HUES64 (cell line): ENCODE measurements around the gene BBS1.
A peak's percentile ranks its signal among the peaks of the same experiment; 100 is the strongest.

ENCODE experiments used
- H3K27ac ChIP-seq: 2 replicates; pipeline ENCODE4 v1.7.0; 2013; ENCODE audit warnings: low read depth, low read length, inconsistent platforms
- H3K27me3 ChIP-seq: 2 replicates; pipeline ENCODE4 v1.6.1; 2013; ENCODE audit warnings: mild to moderate bottlenecking, low read length; ENCODE audit not compliant: insufficient read depth
- H3K36me3 ChIP-seq: 2 replicates; pipeline ENCODE4 v1.6.1; 2013; ENCODE audit warnings: mild to moderate bottlenecking, low read length; ENCODE audit not compliant: insufficient read depth
- H3K4me1 ChIP-seq: 2 replicates; pipeline ENCODE4 v1.6.1; 2013; ENCODE audit warnings: mild to moderate bottlenecking, low read length, moderate library complexity; ENCODE audit not compliant: insufficient read depth
- H3K4me3 ChIP-seq: 2 replicates; pipeline ENCODE4 v1.5.1; 2013; ENCODE audit warnings: mild to moderate bottlenecking, low read length, moderate library complexity
- H3K9ac ChIP-seq: 2 replicates; pipeline ENCODE4 v1.6.1; 2013; ENCODE audit warnings: mild to moderate bottlenecking, low read depth, low read length
- H3K9me3 ChIP-seq: 2 replicates; pipeline ENCODE4 v1.6.1; 2013; ENCODE audit warnings: low read depth, low read length; ENCODE audit not compliant: insufficient read depth
- WGBS: fragments of 150-250, 120-280 bp; methylation state at CpG from one replicate; pipeline ENCODE4 v1.1.7; 2013; ENCODE audit warnings: missing lambda C conversion rate; 5-methylcytosine and 5-hydroxymethylcytosine counted together

BBS1 gene

DNA sequence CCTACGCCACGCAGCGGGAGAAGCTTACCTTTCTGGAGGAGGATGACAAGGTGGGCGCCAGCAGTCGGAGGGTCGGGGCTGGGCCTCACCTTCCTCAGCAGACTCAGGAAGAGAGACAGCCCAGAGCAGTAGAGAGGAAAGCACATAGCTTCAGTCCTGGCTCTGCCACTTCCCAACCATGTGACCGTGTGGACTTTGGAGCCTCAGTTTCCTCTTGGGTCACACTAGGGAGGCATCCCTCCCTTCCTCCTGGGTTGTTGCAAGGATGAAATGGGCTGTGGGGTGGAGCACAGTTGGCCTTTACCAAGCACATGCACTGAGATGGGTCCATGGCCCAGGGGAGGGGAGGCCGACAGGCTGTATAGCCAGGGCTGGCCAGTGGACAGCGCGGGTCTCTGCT, 17.3 kb upstream of the BBS1 start:
- Histone ChIP-seq H3K27ac (no peak overlapping the region), H3K9ac (no peak overlapping the region), H3K27me3 (no peaks in the 10 kb centered on the region), H3K9me3 (no peaks in the 10 kb centered on the region), H3K36me3 (peaks cover 59% of the 10 kb centered on the region), H3K4me3 (no peak overlapping the region), H3K4me1 (peaks cover 4% of the 10 kb centered on the region; the same call in 1 of the 2 replicates)
- 97% methylated on average over 10 of the region's 10 CpGs for WGBS

DNA sequence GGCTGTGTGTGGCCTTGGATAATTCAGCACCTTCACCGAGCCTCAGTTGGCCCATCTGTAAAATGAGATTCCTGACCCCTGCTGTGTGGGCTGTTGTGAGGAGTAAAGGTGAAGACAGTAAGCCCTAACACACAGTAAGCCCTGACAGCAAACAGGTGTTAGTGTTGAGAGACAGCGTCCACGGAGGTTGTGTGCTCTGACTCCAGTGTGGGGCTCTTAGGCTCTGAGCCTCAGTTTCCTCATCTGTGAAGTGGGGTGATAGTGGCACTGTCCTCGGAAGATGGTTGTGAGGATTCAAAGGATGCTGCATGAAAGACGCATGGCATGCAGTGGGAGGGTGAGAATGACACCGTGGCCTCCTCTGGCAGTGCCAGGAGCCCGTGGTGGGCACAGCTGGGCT, 16.0 kb upstream of the BBS1 start:
- no peak overlapping the region for H3K9ac ChIP-seq
- peaks cover 4% of the 10 kb centered on the region; the same call in 1 of the 2 replicates for H3K4me1 ChIP-seq
- 95% methylated on average over 7 of the region's 7 CpGs for whole genome bisulfite sequencing
- H3K36me3 ChIP-seq = peaks cover 56% of the 10 kb centered on the region
- no peak overlapping the region for H3K4me3 ChIP-seq
- no peaks in the 10 kb centered on the region for H3K9me3 ChIP-seq
- H3K27me3 ChIP-seq = no peaks in the 10 kb centered on the region
- H3K27ac ChIP-seq = no peak overlapping the region

DNA sequence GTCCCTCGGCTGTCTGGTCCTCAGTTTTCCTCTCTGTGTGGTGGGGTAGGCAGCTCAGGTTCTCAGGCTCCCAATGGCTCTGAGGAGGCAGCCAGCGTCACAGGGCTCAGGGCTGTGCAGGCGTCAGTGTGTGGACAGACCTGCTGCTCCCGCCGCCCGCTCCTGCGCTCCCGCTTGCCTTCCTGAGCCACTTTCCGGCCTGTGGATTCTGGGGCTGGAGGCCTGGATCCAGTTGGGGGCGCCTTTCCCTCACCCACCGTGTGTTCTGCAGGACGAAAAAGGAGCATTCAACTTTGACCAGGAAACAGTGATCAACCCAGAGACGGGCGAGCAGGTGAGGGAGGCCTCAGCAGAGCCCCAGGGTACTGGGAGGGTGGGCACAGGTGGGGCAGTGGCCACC, 15.5 kb upstream of the BBS1 start:
- Histone ChIP-seq H3K4me3 (no peak overlapping the region), H3K36me3 (peaks cover 55% of the 10 kb centered on the region), H3K4me1 (peaks cover 4% of the 10 kb centered on the region; the same call in 1 of the 2 replicates), H3K9me3 (no peaks in the 10 kb centered on the region), H3K27ac (0 out of 2 replicates have a peak overlapping the region, but pooled peaks have one; percentile 25), H3K9ac (no peak overlapping the region), H3K27me3 (no peaks in the 10 kb centered on the region)
- WGBS = 89% methylated on average over 14 of the region's 14 CpGs

DNA sequence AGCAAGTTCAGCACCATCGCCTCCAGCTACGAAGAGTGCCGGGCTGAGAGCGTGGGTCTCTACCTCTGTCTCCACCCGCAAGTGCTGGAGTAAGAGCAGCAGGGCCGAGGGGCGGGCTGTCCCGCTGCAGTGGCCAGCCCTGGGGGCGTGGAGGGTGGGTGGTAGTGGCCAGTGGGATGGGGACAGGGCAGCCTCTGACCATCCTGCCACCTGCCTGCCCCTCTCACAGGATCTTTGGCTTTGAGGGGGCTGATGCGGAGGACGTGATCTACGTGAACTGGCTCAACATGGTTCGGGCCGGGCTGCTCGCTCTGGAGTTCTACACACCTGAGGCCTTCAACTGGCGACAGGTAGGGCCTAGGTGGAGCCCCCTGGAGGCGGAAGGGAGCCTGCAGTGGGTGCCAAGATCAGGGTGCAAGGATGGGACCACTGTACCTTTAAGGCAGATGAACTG, 15.0 kb upstream of the BBS1 start:
- Histone ChIP-seq H3K9ac (no peak overlapping the region), H3K36me3 (peaks cover 55% of the 10 kb centered on the region), H3K4me1 (peaks cover 4% of the 10 kb centered on the region; the same call in 1 of the 2 replicates), H3K27ac (no peak overlapping the region), H3K4me3 (no peak overlapping the region), H3K27me3 (no peaks in the 10 kb centered on the region), H3K9me3 (no peaks in the 10 kb centered on the region)
- WGBS = 93% methylated on average over 17 of the region's 17 CpGs

DNA sequence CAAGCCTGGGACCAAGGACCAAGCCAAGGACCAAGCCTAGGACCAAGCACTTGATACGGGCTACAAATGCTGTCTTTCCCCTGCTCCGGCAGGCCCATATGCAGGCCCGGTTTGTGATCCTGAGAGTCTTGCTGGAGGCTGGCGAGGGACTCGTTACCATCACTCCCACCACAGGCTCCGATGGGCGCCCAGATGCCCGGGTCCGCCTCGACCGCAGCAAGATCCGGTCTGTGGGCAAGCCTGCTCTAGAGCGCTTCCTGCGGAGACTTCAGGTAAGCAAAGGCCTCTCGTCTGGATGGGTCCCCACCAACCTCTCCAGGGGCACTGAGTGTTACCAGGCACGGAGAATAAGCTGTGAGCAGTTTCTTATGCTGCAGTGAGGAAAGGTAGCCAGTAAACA, 13.2 kb upstream of the BBS1 start:
- H3K4me3 ChIP-seq = no peak overlapping the region
- no peaks in the 10 kb centered on the region for H3K27me3 ChIP-seq
- H3K4me1 ChIP-seq = no peaks in the 10 kb centered on the region
- H3K9ac ChIP-seq = no peak overlapping the region
- H3K36me3 ChIP-seq = peaks cover 52% of the 10 kb centered on the region
- no peak overlapping the region for H3K27ac ChIP-seq
- no peaks in the 10 kb centered on the region for H3K9me3 ChIP-seq
- WGBS = 96% methylated on average over 16 of the region's 16 CpGs

DNA sequence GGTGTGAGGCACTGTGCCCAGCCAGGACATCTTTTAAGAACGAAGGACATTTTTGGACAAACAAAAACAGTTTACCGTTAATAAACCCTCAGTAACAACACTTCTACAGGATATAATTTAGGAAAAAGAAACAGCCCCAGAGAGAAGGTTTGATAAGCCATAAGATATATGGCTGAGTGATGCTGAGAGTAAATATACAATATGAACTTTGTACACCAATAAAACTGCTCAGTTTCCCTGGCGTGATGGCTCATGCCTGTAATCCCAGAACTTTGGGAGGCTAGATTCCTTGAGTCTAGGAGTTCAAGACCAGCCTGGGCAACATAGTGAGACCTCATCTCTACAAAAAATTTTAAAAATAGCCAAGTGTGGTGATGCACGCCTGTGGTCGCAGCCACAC, 11.9 kb upstream of the BBS1 start:
- H3K27me3 ChIP-seq = no peaks in the 10 kb centered on the region
- WGBS = 95% methylated on average over 4 of the region's 5 CpGs
- H3K9ac ChIP-seq = no peak overlapping the region
- H3K27ac ChIP-seq = no peak overlapping the region
- H3K4me1 ChIP-seq = no peaks in the 10 kb centered on the region
- no peaks in the 10 kb centered on the region for H3K9me3 ChIP-seq
- peaks cover 43% of the 10 kb centered on the region for H3K36me3 ChIP-seq
- H3K4me3 ChIP-seq = no peak overlapping the region

DNA sequence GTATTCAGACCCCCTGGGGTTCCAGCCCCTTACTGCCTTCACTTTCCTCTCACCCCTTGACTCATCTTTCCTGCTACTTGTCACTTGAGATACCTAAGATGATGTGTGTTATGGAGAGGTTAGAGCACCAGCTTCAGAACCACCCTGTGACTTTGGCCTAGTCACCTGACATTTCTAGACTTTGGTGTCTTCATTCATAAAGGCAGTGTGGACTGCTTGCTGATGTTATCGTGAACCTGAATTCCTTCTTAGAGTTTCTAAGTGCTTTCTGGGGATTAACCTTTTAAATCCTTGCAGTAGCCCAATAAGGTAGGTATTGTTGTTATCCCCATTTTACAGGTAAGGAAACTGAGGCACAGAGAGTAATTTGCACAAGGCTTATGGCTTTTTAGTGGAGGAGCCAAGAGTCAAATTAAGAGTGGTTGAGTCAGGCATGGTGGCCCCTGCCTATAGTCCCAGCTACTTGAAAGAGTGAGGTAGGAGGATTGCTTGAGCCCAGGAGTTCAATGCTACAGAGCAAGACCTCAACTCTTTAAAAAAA, 5.1 kb upstream of the BBS1 start:
- no peak overlapping the region for H3K4me3 ChIP-seq
- no peaks in the 10 kb centered on the region for H3K27me3 ChIP-seq
- no peak overlapping the region for H3K27ac ChIP-seq
- whole genome bisulfite sequencing = 94% methylated on average over 1 of the region's 1 CpG
- H3K36me3 ChIP-seq = peaks cover 32% of the 10 kb centered on the region
- 0 out of 2 replicates have a peak, but pooled peaks cover 3% of the 10 kb centered on the region for H3K4me1 ChIP-seq
- H3K9ac ChIP-seq = no peak overlapping the region
- no peaks in the 10 kb centered on the region for H3K9me3 ChIP-seq

DNA sequence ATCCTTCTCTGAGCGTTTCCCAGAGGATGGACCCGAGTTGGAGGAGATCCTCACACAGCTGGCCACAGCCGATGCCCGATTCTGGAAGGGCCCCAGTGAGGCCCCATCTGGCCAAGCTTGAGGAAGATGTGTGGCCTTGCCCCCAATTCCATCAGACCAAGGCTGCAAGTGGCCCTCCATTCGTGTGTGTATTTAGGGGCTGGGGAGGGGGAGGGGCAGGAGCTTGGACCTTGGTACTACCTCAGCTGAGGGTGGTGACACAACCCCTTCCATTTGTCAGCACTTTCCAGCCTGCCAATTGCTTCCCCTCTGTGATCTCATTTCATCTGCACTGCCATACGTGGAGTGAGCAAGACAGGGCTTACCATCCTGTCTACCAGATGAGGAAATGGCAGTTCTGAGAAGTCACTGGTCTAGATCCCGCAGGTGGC, 1.3 kb upstream of the BBS1 start:
- H3K36me3 ChIP-seq = peaks cover 31% of the 10 kb centered on the region
- no peak overlapping the region for H3K9ac ChIP-seq
- peaks cover 7% of the 10 kb centered on the region; the same call in 1 of the 2 replicates for H3K4me1 ChIP-seq
- no peaks in the 10 kb centered on the region for H3K9me3 ChIP-seq
- H3K27ac ChIP-seq = no peak overlapping the region
- no peak overlapping the region for H3K4me3 ChIP-seq
- H3K27me3 ChIP-seq = no peaks in the 10 kb centered on the region
- WGBS = 84% methylated on average over 7 of the region's 7 CpGs

DNA sequence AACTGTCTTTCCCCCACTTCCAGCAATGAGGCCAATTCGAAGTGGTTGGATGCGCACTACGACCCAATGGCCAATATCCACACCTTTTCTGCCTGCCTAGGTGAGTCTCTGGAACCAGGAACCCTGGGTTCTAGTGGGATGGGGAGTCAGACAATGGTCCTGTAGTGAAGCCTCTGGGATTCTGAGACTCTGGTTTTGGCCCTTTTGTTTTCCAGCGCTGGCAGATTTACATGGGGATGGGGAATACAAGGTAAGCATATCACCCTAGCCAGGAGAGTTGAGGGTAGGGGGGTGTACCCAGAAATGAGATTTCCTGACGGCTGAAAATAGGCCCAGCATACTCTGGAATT, 530 bp downstream of the BBS1 start:
- Histone ChIP-seq H3K9ac (peak overlapping the region; percentile 83), H3K9me3 (no peaks in the 10 kb centered on the region), H3K36me3 (peaks cover 30% of the 10 kb centered on the region), H3K27me3 (no peaks in the 10 kb centered on the region), H3K4me3 (peak overlapping the region; percentile 95), H3K27ac (no peak overlapping the region), H3K4me1 (peaks cover 7% of the 10 kb centered on the region; the same call in 1 of the 2 replicates)
- WGBS = 13% methylated on average over 5 of the region's 5 CpGs

DNA sequence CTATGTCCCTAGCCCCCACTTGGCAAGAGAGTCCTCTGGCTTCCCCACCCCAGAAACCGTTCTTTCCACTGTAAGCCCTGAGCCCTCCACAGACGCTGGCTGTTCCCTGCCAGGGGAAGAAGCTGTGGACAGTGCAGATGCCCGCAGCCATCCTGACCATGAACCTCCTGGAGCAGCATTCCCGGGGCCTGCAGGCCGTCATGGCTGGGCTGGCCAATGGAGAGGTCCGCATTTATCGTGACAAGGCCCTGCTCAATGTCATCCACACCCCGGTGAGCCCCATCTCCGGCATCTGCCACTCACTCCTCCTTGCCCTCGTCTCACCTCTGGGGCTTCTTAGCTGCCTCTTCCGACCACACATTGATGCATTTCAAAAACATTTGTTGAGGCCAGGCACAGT, 13.2 kb downstream of the BBS1 start:
- H3K4me1 ChIP-seq = no peaks in the 10 kb centered on the region
- H3K27me3 ChIP-seq = no peaks in the 10 kb centered on the region
- no peak overlapping the region for H3K27ac ChIP-seq
- H3K4me3 ChIP-seq = no peak overlapping the region
- H3K36me3 ChIP-seq = peaks cover 45% of the 10 kb centered on the region
- H3K9ac ChIP-seq = no peak overlapping the region
- WGBS = 95% methylated on average over 11 of the region's 11 CpGs
- H3K9me3 ChIP-seq = no peaks in the 10 kb centered on the region

DNA sequence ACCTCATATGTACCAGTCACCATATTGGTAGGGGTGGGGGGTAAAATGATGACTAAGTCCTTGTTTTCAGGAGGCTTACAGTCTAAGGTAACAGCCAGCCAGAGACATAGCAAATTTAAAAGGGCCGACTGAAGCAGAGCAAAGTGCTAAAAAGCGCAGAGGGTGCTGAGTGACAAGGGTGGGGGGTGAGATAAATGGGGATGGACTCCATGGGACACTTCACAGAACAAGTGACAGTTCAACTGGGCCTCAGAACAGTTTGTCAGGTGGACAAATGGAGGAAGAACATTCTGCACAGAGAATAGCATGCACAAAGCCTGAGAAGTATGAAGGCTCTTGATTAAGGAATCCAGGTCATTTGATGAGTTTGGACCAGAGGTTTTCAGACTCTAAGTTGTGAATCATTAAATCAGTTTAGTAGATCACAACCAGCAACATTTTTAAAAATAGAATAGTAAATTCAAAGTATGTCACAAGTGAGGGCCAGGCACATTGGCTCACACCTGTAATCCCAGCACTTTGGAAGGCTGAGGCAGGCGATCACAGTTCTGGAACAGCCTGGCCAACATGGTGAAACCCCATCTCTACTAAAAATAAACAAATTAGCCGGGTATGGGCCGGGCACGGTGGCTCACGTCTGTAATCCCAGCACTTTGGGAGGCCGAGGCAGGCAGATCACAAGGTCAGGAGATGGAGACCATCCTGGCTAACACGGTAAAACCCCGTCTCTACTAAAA, 14.0 kb downstream of the BBS1 start:
- Histone ChIP-seq H3K4me1 (no peaks in the 10 kb centered on the region), H3K9me3 (no peaks in the 10 kb centered on the region), H3K36me3 (peaks cover 37% of the 10 kb centered on the region), H3K27ac (no peak overlapping the region), H3K27me3 (no peaks in the 10 kb centered on the region), H3K4me3 (no peak overlapping the region), H3K9ac (no peak overlapping the region)
- 96% methylated on average over 8 of the region's 10 CpGs for WGBS
